Pulmonary artery endothelial cell (primary cell): ENCODE measurements around the gene SYVN1. TPM values are rescaled to one million over a fixed set of nuclear protein-coding genes. Genes with fewer than 3 reads are reported as not detected.
A peak's percentile ranks its signal among the peaks of the same experiment; 100 is the strongest.
"Not testable (repeated sequence)": the region's sequence is repeated elsewhere in the genome, so short reads cannot be mapped to it uniquely, and the experiment has no call there.

Source experiments
- DNase-seq: peaks from one replicate; pipeline ENCODE4 v3.0.0-alpha.2; 2011; ENCODE audit warnings: low read depth, low spot score
- total RNA-seq: library from RNA; depleted of rRNA; stranded (reverse); fragments of >200 nt; gene quantifications from 2 replicates; pipeline ENCODE4 v1.2.3, GENCODE V29; 2014

SYVN1 gene
- total RNA-seq, 1 donor from 2014 or later = 7.1 TPM

- DNase-seq = no peak
These were observed 6.7 kb downstream of the SYVN1 start for GRCh38 chr11:65127473-65128181.

DNA sequence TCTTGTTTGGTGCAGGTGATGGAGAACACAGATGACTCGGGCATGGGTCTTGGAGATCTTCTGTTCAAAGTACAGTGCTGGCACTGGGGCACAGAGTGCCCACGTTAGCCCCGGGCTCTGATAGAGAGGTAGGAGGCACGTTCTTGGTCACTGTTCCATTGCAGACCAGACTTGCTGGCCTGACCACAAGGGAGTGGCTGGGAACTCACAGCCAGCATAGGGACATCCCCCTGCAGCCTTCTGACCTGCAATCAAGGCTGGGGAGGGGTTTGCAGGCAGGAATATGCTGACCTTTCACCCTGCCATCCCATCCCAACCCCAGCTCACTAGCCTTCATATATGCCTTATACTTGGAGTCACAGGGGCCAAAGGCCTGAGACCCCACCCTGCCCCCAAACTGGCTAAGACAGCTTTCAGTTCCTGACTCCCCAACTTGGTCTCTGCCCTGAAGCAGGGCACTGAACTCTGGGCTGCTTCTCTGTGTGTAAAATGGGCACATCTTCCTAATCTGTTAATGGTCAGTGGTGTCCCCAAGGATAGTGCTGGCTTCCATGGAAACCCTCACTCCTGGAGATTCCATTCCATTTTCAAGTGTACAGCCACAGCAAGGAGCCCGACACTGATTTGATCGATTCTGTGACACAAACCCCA lies 7.6 kb downstream of the SYVN1 start:
- no peak for DNase-seq

- no peak for DNase-seq
These were observed 8.9 kb downstream of the SYVN1 start for GRCh38 chr11:65125197-65126056.

DNA sequence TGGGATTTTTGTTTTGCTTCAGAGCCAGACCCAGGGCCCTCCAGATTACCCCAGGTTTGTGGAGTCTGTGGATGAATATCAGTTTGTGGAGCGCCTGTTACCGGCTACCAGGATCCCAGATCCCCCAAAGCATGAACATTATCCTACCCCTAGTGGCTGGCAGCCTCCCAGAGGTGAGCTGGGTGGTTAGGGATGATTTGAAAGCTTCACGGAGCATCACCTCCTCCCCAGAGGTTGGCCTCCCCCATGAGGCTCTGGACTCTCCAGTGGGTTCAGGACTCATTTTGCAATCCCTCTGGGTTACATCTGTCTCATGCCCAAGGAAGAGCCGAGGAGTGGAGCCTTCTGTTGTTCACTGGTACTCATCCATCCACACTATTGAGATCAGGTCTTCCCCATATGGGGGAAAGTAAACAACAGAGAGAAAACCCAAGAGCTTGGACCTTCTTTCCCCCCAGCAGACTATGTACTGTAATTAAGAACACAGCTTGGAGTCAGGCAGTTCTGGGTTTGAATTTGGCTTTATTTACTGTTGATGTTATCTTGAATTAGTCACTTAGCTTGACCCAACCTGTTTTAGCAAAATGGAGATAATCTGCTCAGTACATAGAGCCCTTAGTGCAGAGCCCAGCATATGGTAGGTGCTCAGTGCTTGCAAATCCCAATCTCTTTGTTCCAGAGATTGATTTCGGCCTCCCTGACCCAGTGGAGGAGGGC lies 9.7 kb downstream of the SYVN1 start:
- DNase-seq = no peak

DNA sequence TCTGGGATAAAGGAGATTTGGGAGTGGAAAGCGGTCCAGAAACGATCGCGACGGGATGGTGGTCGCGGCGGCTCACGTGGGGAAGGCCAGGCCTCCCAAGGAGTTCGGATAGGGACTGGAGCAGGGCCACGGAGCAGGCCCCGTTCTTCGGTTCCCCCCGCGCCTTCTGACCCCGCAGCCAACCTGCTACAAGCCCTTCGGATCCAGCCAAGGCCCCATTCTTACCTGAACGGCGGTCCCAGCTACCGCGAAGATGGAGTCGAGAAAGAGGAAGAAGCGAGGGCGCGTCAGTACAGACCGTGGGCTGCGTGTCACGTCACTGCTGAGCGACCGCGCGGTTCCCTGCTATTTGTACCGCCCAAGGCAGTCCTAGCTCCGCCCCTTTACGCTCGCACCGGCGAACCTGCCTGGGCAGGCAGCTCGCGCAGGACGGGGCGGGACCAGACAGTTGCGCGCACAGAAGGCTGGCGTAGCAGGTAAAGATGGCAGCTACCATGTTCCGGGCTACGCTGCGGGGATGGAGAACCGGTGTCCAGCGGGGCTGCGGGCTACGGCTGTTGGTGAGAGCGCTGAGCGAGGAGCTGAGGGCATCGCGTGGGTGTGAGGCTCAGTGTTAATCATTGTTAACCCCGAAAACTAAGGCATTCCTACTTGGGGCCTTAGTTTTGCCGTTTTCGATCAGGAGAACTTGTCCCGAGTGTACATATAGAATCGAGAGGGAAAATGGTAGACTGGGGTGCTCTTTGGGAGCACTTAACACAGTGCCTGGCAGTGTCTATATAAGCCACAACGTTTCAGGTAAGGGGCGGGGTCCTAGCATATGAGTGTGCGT lies 12.2 kb downstream of the SYVN1 start, which contains the start of the genes FAU and MRPL49:
FAU (minus strand) TSS at position 270 of the 832 bp plus-strand sequence. CDS start 321 bp downstream, outside the sequence.
MRPL49 (plus strand) TSS at position 457 of the 832 bp plus-strand sequence; CDS start at position 483, 26 bp downstream.
- peak; percentile 93 for DNase-seq

DNA sequence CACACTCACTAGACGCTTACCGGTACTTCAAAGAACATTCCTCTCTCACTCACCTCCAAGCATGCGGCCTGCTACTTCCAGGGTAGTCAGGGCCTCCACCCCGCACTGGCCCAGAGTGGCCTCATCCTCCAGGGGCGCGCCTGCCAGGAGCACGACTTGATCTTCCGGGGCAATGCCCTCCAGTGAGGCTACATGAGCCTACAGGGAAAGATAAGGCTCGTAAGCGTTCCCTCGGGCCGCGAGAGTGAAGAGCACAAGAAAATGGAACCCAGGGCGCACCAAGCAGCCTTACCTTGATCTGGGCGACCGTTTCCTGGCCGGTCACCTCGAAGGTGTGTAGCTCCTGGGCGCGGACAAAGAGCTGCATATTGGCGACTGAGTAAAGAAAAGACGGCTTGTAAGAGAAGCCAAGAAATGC lies 12.9 kb downstream of the SYVN1 start:
- DNase-seq = no peak

DNA sequence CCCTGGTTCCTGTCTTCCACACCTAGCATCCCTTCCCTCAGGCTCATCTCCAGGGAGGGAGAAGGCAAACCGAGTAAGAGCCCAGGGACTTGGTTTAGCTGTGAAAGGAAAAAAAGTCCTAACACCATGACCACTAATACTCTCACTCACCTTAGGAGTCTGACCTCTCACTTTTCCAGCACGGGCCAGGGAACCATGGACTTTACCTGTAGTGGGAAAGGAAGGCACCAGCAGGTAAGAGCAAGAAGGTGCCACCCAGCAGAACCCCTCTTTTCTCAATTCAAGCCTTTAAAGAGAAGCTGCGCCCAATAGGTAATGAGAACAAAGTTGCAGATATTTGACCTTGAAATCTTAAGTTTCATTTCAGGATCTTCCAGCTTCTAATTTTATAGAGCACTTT lies 13.5 kb downstream of the SYVN1 start:
- DNase-seq = no peak

DNA sequence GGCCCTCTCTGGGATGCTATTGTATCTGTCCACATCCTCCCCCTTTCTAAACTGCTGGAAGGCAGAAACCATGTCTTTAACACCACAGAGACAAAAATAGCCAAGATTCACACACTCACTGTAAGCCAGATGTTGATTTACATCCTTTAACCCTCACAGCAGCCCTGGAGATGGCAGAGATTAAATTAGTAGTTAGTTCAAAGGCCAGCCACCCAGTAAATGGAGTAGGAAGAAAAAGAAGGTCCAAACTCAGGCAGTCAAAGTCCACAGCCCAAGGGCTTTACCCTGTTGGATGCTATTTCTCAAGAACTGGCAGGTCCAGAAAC lies 14.7 kb downstream of the SYVN1 start:
- no peak for DNase-seq

DNA sequence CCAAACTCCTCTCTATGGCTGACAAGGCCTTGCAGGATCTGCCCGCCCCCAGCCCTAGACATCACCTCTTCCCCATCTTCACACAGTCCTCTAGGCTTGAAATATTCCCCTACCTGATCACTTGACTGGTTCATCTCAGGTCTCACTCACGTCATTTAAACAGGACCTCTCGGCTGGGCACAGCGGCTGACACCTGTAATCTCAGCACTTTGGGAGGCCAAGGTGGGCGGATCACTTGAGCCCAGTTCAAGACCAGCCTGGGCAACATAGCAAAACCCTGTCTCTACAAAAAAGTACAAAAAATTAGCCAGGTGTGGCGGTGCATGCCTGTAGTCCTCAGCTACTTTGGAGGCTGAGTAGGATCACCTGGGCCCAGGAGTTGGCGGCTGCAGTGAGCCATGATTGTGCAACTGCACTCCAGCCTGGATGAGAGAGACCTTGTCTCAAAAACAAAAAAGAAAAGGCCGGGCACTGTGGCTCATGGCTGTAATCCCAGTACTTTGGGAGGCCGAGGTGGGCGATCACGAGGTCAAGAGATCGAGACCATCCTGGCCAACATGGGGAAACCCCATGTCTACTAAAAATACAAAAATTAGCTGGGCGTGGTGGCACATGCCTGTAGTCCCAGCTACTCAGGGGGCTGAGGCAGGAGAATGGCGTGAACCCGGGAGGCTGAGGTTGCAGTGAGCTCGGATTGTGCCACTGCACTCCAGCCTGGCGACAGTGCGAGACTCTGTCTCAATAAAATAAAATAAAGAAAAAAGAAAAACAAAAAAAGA lies 15.2 kb downstream of the SYVN1 start:
- not testable (repeated sequence) for DNase-seq

DNA sequence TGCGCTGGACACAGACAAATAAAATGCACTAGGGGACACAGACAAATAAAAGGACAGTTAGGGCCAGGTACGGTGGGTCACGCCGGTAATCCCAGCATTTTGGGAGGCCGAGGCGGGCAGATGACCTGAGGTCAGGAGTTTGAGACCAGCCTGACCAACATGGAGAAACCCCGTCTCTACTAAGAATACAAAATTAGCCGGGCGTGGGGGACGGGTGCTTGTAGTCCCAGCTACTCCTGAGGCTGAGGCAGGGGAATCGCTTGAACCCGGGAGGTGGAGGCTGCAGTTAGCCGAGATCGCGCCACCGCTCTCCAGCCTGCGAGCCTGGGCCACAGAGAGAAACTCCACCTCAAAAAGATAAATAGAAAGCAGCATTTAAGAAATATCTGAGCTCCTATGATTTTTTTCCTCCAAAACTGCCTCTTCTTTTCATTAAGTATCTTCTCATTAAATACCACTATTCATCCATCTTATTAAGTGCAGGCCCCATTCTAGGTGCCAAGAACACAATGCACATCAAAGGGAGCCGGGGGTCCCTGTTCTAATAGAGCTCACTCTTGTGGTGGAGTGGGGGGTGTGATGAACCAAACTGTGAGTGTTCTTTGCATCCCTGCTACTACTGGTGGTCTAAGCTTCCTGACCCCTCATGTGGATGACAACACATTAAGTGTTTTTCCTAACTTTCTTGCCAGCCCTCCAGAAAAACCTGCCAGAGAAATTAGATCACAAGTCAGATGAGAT lies 16.1 kb downstream of the SYVN1 start:
- DNase-seq = no peak

DNA sequence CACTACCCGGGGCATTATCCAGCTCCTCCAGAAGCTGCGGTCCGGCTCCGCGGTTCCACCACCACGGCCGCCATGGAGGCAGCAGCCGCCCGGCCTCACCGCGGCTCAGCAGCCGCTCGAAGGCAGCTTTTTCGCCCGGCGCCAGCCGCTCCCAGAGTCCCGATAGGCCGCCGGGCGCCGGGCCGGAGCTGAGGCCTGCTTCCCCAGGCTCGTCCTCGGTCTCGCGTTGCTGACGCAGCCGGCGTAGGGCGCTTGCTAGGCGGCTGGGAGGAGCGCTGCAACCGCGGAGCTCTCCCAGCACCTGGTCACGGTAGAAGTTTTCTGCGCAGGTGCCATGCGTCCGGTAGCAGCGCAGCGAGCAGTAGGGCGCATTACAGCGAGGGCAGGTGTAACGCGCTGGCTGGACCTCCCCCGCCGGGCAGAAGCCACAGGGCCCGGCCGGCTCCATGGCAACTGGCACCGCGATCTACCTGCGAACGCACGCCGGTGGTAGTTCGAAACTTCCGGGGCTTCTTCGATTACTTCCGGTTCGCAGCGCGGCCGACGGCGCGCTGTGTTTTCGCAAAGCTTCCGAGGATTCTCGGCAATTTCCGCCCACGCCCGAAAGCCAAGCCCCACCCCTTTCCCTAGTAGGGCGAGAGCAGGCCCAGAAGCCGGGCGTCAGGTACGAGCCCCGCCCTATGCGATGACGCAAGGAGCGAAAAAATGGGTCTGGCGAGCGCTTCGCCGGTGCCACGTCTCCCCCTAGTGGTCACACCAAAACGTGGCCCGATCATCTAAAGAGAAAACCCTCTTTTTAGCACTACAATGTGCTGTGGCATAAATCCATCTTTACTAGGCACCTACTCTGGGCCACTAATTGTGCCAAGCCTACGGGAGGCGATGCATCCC lies 16.9 kb downstream of the SYVN1 start, which contains the start of gene ZNHIT2:
ZNHIT2 (minus strand) TSS at position 496 of the 891 bp plus-strand sequence; CDS start at position 448, 48 bp downstream.
- DNase-seq = peak; percentile 91

DNA sequence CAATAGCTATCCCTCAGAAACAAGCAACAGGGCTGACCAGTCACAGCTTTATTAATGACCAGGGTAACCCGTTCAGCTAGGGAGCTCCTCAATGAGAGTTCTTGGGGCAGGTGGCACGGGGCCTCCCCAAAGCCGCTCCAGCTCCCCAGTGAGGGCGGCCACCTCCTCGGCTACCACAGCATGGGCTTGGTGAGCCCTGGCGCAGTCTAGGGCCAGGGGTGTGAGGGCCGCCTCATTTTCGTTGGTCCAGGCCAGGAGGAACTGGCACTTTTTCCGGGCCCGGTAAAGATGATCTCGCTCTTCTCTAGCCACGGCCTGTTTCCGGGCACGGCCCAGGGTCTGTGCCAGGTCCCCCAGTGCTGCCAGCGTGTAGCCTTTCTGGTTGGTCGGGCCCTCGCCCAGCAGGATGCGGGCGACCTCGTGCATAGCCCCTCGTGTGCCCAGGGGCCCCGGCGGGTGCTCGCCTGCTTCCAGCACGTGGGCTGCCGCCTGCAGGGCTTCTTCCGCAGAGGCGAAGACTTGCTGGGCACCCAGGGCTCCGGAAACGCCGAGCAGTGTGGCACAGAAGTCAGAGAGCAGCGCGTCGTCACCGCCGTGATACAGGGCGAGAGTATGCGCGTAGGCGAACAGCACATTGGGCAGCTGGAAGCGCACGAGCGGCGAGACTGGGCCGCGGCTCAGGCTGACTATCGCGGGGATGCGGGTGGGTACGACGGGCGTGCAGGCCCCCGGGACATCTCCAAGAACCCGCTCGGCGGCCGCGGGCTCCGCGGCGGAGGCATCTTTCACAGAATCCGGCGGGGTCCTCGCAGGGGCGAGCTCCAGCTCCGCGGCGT lies 17.7 kb downstream of the SYVN1 start:
- no peak for DNase-seq

DNA sequence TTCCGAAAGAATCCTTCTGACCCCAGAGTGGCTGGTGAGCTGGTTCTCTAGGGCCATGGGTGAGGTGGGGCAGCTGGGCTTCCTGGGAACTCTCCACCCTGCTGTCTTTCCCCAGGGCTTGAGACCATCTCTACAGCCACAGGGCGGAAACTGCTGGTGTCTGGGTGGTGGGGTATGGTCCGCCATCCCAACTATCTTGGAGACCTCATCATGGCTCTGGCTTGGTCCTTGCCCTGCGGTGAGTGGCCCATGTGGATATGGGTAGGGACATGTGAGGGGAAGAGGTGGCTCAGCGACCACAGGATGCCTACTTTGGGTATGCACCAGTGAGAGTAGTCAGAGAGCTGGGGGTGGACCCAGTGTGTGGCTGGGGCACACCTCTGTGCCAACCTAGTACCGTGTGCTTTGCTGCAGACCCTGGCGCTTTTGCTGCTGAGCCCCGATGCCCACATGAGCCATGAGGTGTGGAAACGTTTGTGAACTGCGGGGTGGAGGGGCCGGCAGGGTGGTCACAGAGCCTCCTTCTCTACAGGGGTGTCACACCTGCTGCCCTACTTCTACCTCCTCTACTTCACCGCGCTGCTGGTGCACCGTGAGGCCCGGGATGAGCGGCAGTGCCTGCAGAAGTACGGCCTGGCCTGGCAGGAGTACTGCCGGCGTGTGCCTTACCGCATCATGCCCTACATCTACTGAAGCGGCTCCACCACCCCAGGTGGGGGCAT lies 18.8 kb downstream of the SYVN1 start:
- no peak for DNase-seq

DNA sequence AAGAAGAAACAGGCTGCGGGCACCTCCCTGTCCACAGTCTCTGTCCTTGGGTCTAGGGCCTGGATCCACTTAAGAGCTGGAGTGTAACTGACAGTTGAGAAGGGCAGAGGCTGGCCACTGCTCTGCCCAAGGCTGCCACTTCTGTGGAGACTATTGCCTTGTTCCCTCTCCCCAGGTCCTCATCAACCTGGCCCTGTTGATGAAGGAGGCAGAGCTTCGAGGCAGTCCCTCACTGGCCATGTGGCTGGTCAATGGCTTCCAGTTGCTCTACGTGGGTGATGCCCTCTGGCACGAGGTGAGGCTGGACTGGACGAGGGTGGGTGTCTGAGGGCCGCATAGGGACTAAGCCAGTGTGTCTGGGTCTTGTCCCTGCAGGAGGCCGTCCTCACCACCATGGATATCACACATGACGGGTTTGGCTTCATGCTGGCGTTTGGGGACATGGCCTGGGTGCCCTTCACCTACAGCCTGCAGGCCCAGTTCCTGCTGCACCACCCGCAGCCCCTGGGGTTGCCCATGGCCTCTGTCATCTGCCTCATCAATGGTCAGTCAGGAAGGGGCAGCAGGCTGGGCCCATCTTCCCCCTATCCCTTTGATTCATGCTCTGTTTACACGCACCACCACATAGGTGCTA lies 19.7 kb downstream of the SYVN1 start:
- no peak for DNase-seq

DNA sequence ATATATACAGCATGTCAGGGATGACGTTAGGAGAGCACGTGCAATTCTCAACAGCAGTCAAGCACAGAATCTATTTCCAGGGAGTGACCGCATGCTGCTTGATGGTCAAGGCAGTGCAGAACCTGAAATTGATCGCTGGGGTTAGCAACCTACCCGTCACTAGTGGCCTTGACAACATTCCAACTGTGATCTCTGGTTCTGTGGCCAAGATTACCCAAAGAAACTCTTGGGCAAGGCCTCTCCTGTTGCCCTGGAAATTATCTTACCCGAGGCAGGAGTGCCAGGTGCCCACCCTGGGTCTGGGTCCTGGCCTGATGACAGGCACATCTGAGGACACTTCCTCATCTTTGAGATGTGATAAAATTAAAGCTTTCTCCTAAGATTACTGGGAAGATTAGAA lies 20.5 kb downstream of the SYVN1 start:
- DNase-seq = no peak

GRCh38 chr11:65113361-65113756 lies 21.0 kb downstream of the SYVN1 start:
- no peak for DNase-seq
